ENCODE measurements around the gene HDAC4. TPM values are rescaled to one million over a fixed set of nuclear protein-coding genes. Genes with fewer than 3 reads are reported as not detected.

HDAC4 gene
- total RNA-seq, 4 donors from 2014 or later, result 51.4 to 107 (median 70.8) TPM

DNA sequence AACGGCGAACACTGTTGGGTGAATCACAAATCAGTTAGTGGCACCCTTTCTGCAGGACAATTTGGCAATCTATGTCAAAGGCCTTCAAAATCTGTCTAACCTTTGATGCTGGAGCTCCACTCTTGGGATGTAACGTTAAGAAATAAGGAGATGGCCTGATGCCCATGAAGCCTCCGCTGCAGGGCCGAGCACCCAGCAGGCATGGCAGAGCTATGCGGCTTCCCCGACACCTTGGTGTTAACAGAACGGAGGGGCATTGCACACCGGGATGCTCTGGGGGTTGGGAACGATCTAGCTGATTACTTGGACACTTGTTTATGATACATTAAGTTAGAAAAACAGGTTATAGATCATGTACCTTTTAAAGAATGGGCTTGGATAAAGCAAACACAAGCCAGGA, 265.3 kb downstream of the HDAC4 start:
- H3K4me1 ChIP-seq, result no peaks in the 10 kb centered on the region
- peaks cover 90% of the 10 kb centered on the region for H3K36me3 ChIP-seq
- WGBS, result 93% methylated on average over 10 of the region's 10 CpGs
- no peak for TF ChIP-seq POLR2A (IDR thresholded peaks at IDR 0.05)
- TF ChIP-seq EP300 (IDR thresholded peaks at IDR 0.05), result no peak
- TF ChIP-seq, protein P1, sequence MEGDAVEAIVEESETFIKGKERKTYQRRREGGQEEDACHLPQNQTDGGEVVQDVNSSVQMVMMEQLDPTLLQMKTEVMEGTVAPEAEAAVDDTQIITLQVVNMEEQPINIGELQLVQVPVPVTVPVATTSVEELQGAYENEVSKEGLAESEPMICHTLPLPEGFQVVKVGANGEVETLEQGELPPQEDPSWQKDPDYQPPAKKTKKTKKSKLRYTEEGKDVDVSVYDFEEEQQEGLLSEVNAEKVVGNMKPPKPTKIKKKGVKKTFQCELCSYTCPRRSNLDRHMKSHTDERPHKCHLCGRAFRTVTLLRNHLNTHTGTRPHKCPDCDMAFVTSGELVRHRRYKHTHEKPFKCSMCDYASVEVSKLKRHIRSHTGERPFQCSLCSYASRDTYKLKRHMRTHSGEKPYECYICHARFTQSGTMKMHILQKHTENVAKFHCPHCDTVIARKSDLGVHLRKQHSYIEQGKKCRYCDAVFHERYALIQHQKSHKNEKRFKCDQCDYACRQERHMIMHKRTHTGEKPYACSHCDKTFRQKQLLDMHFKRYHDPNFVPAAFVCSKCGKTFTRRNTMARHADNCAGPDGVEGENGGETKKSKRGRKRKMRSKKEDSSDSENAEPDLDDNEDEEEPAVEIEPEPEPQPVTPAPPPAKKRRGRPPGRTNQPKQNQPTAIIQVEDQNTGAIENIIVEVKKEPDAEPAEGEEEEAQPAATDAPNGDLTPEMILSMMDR (IDR thresholded peaks at IDR 0.05), result no peak
- no peak for TF ChIP-seq POLR2AphosphoS5 (IDR thresholded peaks at IDR 0.05)
- no peaks in the 10 kb centered on the region for H3K9me3 ChIP-seq
- DNase-seq (ENCODE audit: low spot score in 2 of 2), result no peak
- H3K27ac ChIP-seq, result no peak overlapping the region
- no peaks in the 10 kb centered on the region for H3K27me3 ChIP-seq
- no peak overlapping the region for H3K4me3 ChIP-seq

DNA sequence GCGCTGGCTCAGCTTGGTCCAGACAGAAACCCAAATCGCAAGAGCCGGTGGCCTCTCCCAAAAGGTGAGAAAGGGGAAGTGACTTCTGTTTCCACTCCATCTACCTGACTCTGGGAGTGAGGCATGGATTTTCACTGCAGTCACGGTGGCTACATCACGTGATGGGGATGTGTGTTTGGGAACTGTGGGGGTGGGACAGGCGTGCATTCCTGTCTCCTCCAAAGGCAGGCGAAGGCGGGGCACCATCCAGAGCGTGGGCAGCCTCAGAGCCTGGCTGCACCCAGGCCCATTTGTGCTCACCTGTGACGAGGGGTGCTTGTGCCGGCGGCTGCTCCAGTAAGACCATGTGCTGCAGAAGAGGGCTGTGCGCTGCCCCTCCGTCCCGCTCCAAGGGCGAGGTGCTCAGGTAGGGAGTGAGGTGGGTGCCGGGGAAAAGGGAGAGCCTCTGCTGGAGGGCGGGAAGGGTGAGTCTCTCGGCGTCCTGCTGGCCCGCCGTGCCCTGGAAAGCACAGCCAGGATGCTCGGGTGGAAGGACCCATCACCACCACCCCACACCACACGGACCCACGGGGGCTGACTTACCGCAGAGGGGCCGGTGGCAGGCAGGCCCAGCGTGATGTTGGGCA, 266.8 kb downstream of the HDAC4 start:
- Histone ChIP-seq H3K4me3 (no peak overlapping the region), H3K4me1 (no peaks in the 10 kb centered on the region), H3K9me3 (no peaks in the 10 kb centered on the region), H3K36me3 (peaks cover 92% of the 10 kb centered on the region), H3K27me3 (no peaks in the 10 kb centered on the region), H3K27ac (no peak overlapping the region)
- no peak for DNase-seq (ENCODE audit: low spot score in 2 of 2)
- TF ChIP-seq, protein P1 (IDR thresholded peaks at IDR 0.05), result no peak
- TF ChIP-seq EP300 (IDR thresholded peaks at IDR 0.05), result no peak
- no peak for TF ChIP-seq POLR2A (IDR thresholded peaks at IDR 0.05)
- no peak for TF ChIP-seq POLR2AphosphoS5 (IDR thresholded peaks at IDR 0.05)
- 98% methylated on average over 22 of the region's 28 CpGs for WGBS

DNA sequence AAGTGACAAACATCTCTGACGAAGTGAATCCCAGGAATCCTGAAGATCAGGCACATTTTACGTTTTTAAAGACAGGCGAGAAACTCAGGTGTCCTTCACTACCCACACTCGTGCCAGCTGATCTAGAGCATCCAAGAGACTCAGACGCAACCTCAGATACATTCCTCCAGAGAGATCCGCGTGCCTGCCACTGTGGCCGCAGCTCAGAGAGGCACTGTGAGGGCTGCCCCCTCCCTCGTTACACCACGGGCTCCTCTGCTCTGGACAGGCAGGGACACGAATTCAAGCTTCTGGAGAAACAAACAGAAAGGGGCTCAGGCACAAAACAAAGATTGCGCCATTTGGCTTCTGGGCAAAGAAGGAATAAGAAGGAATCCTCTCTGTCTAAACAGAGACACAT, 268.0 kb downstream of the HDAC4 start:
- Histone ChIP-seq H3K27ac (no peak overlapping the region), H3K4me1 (no peaks in the 10 kb centered on the region), H3K9me3 (no peaks in the 10 kb centered on the region), H3K36me3 (peaks cover 89% of the 10 kb centered on the region), H3K4me3 (no peak overlapping the region), H3K27me3 (no peaks in the 10 kb centered on the region)
- DNase-seq (ENCODE audit: low spot score in 2 of 2), result no peak
- TF ChIP-seq, protein P1 (IDR thresholded peaks at IDR 0.05), result no peak
- TF ChIP-seq EP300 (IDR thresholded peaks at IDR 0.05), result no peak
- no peak for TF ChIP-seq POLR2AphosphoS5 (IDR thresholded peaks at IDR 0.05)
- TF ChIP-seq POLR2A (IDR thresholded peaks at IDR 0.05), result no peak
- WGBS, result 89% methylated on average over 12 of the region's 12 CpGs

DNA sequence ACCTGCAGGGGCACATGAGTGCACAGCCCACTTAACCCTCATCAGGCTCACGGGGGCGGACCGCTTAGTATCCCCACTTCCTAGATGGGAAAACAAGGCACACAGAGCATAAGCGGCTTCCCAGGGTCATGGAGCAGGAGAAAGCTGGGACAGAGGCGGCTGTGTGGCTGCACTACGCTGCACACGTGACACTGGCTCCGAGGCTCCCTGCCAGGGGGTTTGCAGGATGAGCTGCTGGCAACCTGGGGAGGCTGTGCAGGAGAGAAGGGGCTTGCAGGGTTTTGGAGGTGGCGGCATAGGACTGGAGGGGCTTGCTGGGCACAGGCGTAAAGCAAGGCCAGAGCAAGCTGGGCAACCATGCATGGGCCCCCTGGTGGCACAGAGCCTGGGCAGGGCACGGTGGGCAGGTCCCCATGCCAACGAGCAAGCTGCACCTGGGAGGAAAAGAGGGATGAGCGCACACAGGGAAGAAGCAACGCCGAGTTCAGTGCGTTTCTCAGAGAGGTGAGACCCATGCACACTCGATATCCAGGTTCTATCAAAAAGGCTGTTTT, 268.6 kb downstream of the HDAC4 start:
- TF ChIP-seq, protein P1 (IDR thresholded peaks at IDR 0.05), result no peak
- no peak for TF ChIP-seq POLR2A (IDR thresholded peaks at IDR 0.05)
- TF ChIP-seq EP300 (IDR thresholded peaks at IDR 0.05), result no peak
- no peak for TF ChIP-seq POLR2AphosphoS5 (IDR thresholded peaks at IDR 0.05)
- DNase-seq (ENCODE audit: low spot score in 2 of 2), result no peak
- no peaks in the 10 kb centered on the region for H3K9me3 ChIP-seq
- peaks cover 89% of the 10 kb centered on the region for H3K36me3 ChIP-seq
- no peak overlapping the region for H3K27ac ChIP-seq
- 92% methylated on average over 17 of the region's 17 CpGs for WGBS
- no peaks in the 10 kb centered on the region for H3K27me3 ChIP-seq
- H3K4me3 ChIP-seq, result no peak overlapping the region
- no peaks in the 10 kb centered on the region for H3K4me1 ChIP-seq

DNA sequence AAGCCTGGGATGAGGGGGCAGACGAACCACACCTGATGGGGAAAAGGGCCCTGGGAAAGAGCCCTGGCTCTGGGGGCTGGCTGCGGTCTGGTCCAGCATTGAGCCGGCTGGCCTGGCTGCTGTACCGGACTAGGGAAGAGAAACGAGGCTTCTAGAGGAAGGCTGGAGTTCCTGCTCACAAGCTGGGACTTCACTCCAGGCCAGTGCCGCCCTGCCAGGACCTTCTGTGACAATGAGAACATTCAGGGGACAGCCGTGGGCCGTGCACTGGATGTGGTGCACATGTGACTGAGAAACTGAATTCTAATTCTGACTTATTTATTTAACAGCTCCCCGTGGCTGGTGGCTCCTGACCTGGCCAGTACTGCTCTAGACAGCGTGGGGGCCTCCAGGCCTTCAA, 269.3 kb downstream of the HDAC4 start:
- peaks cover 87% of the 10 kb centered on the region for H3K36me3 ChIP-seq
- no peak overlapping the region for H3K4me3 ChIP-seq
- H3K9me3 ChIP-seq, result no peaks in the 10 kb centered on the region
- H3K4me1 ChIP-seq, result no peaks in the 10 kb centered on the region
- 92% methylated on average over 10 of the region's 10 CpGs for WGBS
- TF ChIP-seq POLR2A (IDR thresholded peaks at IDR 0.05), result no peak
- TF ChIP-seq, protein P1 (IDR thresholded peaks at IDR 0.05), result no peak
- no peak for TF ChIP-seq EP300 (IDR thresholded peaks at IDR 0.05)
- TF ChIP-seq POLR2AphosphoS5 (IDR thresholded peaks at IDR 0.05), result no peak
- H3K27ac ChIP-seq, result no peak overlapping the region
- H3K27me3 ChIP-seq, result no peaks in the 10 kb centered on the region
- no peak for DNase-seq (ENCODE audit: low spot score in 2 of 2)
